Loucy (cell line): ENCODE measurements around the gene C11orf52.
"Not testable (repeated sequence)": the region's sequence is repeated elsewhere in the genome, so short reads cannot be mapped to it uniquely, and the experiment has no call there.

Source experiments
- H2AFZ ChIP-seq: fragments of 200-600 bp; sonication (generic); 2 replicates; pipeline ENCODE4 v1.6.0; 2016; ENCODE audit warnings: antibody characterized with exemption, mild to moderate bottlenecking, low read length, moderate library complexity
- H3F3A ChIP-seq: fragments of 200-600 bp; 2 replicates; pipeline ENCODE4 v1.6.0; 2016; ENCODE audit warnings: antibody characterized with exemption, low read depth, mild to moderate bottlenecking
- H3K27me3 ChIP-seq: fragments of 200-600 bp; sonication (generic); 2 replicates; pipeline ENCODE4 v1.6.1; 2014; ENCODE audit warnings: low read length, mild to moderate bottlenecking; ENCODE audit not compliant: insufficient read depth, poor library complexity, severe bottlenecking
- H3K36me3 ChIP-seq: fragments of 200-600 bp; sonication (generic); 2 replicates; pipeline ENCODE4 v1.6.1; 2016; ENCODE audit warnings: low read length; ENCODE audit not compliant: insufficient read depth
- H3K4me1 ChIP-seq: fragments of 200-600 bp; sonication (generic); 2 replicates; pipeline ENCODE4 v1.5.1; 2014; ENCODE audit warnings: low read length, mild to moderate bottlenecking; ENCODE audit not compliant: insufficient read depth, poor library complexity, severe bottlenecking
- H3K4me2 ChIP-seq: fragments of 200-600 bp; sonication (generic); 2 replicates; pipeline ENCODE4 v1.6.0; 2014; ENCODE audit warnings: antibody characterized with exemption, low read length, low read depth, mild to moderate bottlenecking; ENCODE audit not compliant: poor library complexity, severe bottlenecking
- H3K4me3 ChIP-seq: fragments of 200-600 bp; sonication (generic); 2 replicates; pipeline ENCODE4 v1.5.1; 2014; ENCODE audit warnings: low read length, mild to moderate bottlenecking, mixed read lengths; ENCODE audit not compliant: poor library complexity, severe bottlenecking
- H3K79me2 ChIP-seq: fragments of 200-600 bp; sonication (generic); 2 replicates; pipeline ENCODE4 v1.6.1; 2014; ENCODE audit warnings: low read length; ENCODE audit not compliant: insufficient read depth
- H3K9ac ChIP-seq: fragments of 200-600 bp; sonication (generic); 2 replicates; pipeline ENCODE4 v1.6.0; 2014; ENCODE audit warnings: mild to moderate bottlenecking, low read depth, low read length, moderate library complexity; ENCODE audit not compliant: poor library complexity, severe bottlenecking
- H3K9me2 ChIP-seq: fragments of 200-600 bp; sonication (generic); replicated peaks from 2 replicates; pipeline ENCODE4 v1.6.1; 2016; ENCODE audit warnings: low read depth, low read length, mixed read lengths
- H3K9me3 ChIP-seq: fragments of 200-600 bp; sonication (generic); 2 replicates; pipeline ENCODE4 v1.6.1; 2014; ENCODE audit warnings: mild to moderate bottlenecking, antibody characterized with exemption, low read length, low read depth; ENCODE audit not compliant: insufficient read depth
- H4K20me1 ChIP-seq: fragments of 200-600 bp; sonication (generic); 2 replicates; pipeline ENCODE4 v1.6.0; 2014; ENCODE audit warnings: antibody characterized with exemption, low read length, mild to moderate bottlenecking; ENCODE audit not compliant: insufficient read depth, poor library complexity, severe bottlenecking
- CTCF ChIP-seq: fragments of 200-600 bp; sonication (generic); conservative IDR thresholded peaks from 2 replicates; pipeline ENCODE4 v1.5.1; 2014; ENCODE audit warnings: mild to moderate bottlenecking, antibody characterized with exemption, low read length
- EZH2phosphoT487 ChIP-seq: fragments of 200-600 bp; IDR thresholded peaks from 2 replicates; pipeline ENCODE4 v1.6.1; 2018; ENCODE audit warnings: antibody characterized with exemption, mild to moderate bottlenecking, moderate library complexity, borderline replicate concordance

Gene C11orf52

GRCh38 chr11:111930472-111930871 lies 11.8 kb downstream of the C11orf52 start:
- Histone ChIP-seq H3K9me2 (no peaks in the 10 kb centered on the region), H3K79me2 (no peaks in the 10 kb centered on the region), H3K27me3 (no peaks in the 10 kb centered on the region), H3F3A (peaks cover 4% of the 10 kb centered on the region; the same call in 1 of the 2 replicates), H3K9ac (no peak overlapping the region), H3K4me1 (peaks cover 7% of the 10 kb centered on the region), H3K4me2 (no peak overlapping the region), H3K9me3 (no peaks in the 10 kb centered on the region), H3K4me3 (no peak overlapping the region), H4K20me1 (no peaks in the 10 kb centered on the region), H2AFZ (no peak overlapping the region), H3K36me3 (no peaks in the 10 kb centered on the region)
- TF ChIP-seq EZH2phosphoT487, result no peak
- TF ChIP-seq CTCF, result no peak

- Histone ChIP-seq H3K9me2 (no peaks in the 10 kb centered on the region), H3K36me3 (no peaks in the 10 kb centered on the region), H4K20me1 (no peaks in the 10 kb centered on the region), H2AFZ (no peak overlapping the region), H3K9me3 (no peaks in the 10 kb centered on the region), H3K4me1 (peaks cover 7% of the 10 kb centered on the region), H3K27me3 (no peaks in the 10 kb centered on the region), H3K9ac (no peak overlapping the region), H3K4me3 (no peak overlapping the region), H3K79me2 (no peaks in the 10 kb centered on the region), H3F3A (peaks cover 4% of the 10 kb centered on the region; the same call in 1 of the 2 replicates), H3K4me2 (no peak overlapping the region)
- TF ChIP-seq EZH2phosphoT487, result no peak
- no peak for TF ChIP-seq CTCF
Measured at GRCh38 chr11:111932611-111932950, 13.9 kb downstream of the C11orf52 start.

- not testable (repeated sequence) for H3K9ac ChIP-seq, H3K4me3 ChIP-seq, H3F3A ChIP-seq, H3K9me3 ChIP-seq, H3K27me3 ChIP-seq, H3K4me2 ChIP-seq, H3K9me2 ChIP-seq, H4K20me1 ChIP-seq, H3K79me2 ChIP-seq, H3K36me3 ChIP-seq, H2AFZ ChIP-seq
- H3K4me1 ChIP-seq, result peaks cover 13% of the 10 kb centered on the region
Measured at GRCh38 chr11:111933176-111933575, 14.5 kb downstream of the C11orf52 start.

GRCh38 chr11:111933872-111934271 lies 15.2 kb downstream of the C11orf52 start:
- Histone ChIP-seq H3K27me3 (no peaks in the 10 kb centered on the region), H2AFZ (peak overlapping the region; percentile 48; the same call in 1 of the 2 replicates), H3K79me2 (no peaks in the 10 kb centered on the region; the same call in 1 of the 2 replicates), H3K36me3 (no peaks in the 10 kb centered on the region), H3K4me2 (no peak overlapping the region), H3K9ac (no peak overlapping the region), H3K9me3 (no peaks in the 10 kb centered on the region), H3F3A (peaks cover 4% of the 10 kb centered on the region; the same call in 1 of the 2 replicates), H4K20me1 (no peaks in the 10 kb centered on the region), H3K4me3 (no peak overlapping the region), H3K9me2 (no peaks in the 10 kb centered on the region), H3K4me1 (peaks cover 20% of the 10 kb centered on the region)
- TF ChIP-seq CTCF (no peak), EZH2phosphoT487 (no peak)
